Fibroblast of villous mesenchyme (primary cell): ENCODE data around the gene NOPCHAP1. TPM values are rescaled to one million over a fixed set of nuclear protein-coding genes. Genes with fewer than 3 reads are reported as not detected.

Experiments used
- DNase-seq: peaks from one replicate; pipeline ENCODE4 v3.0.0-alpha.2; 2010; ENCODE audit warnings: low read depth
- H3K4me3 ChIP-seq: 2 replicates; pipeline ENCODE4 v1.5.1; 2011; ENCODE audit warnings: low read depth, mild to moderate bottlenecking, low read length
- CTCF ChIP-seq: IDR thresholded peaks from 2 replicates; pipeline ENCODE4 v1.5.1; 2012; ENCODE audit warnings: low read depth, mild to moderate bottlenecking, low read length; ENCODE audit not compliant: insufficient read depth
- total RNA-seq: library from RNA; depleted of rRNA; stranded (reverse); fragments of >200 nt; gene quantifications from 2 replicates; pipeline ENCODE4 v1.2.3, GENCODE V29; 2012

NOPCHAP1 gene
- total RNA-seq, 1 donor = 7.8 TPM

- H3K4me3 ChIP-seq = peak within 1 kb of the TSS; percentile 78
- DNase-seq = peak; percentile 83
- no peak for TF ChIP-seq CTCF
Observed at GRCh38 chr12:104958001-104958804, 27.9 kb upstream of the NOPCHAP1 start, which contains the start of gene SLC41A2. Gene SLC41A2 (minus strand): TSS chr12:104958290. CDS start chr12:104928527, 29,763 bp downstream.

- DNase-seq = no peak
- TF ChIP-seq CTCF = no peak
- H3K4me3 ChIP-seq = peak overlapping the region; percentile 78
Observed at GRCh38 chr12:104958805-104959334, 27.2 kb upstream of the NOPCHAP1 start.

GRCh38 chr12:104959335-104959841, 26.7 kb upstream of the NOPCHAP1 start:
- DNase-seq = peak; percentile 60
- H3K4me3 ChIP-seq = no peak overlapping the region
- no peak for TF ChIP-seq CTCF

GRCh38 chr12:104960464-104960863, 25.7 kb upstream of the NOPCHAP1 start:
- no peak for TF ChIP-seq CTCF
- no peak for DNase-seq
- H3K4me3 ChIP-seq = no peak overlapping the region

GRCh38 chr12:104963757-104964156, 22.4 kb upstream of the NOPCHAP1 start:
- no peak overlapping the region for H3K4me3 ChIP-seq
- TF ChIP-seq CTCF = no peak
- DNase-seq = no peak

GRCh38 chr12:104964167-104964855, 21.8 kb upstream of the NOPCHAP1 start:
- no peak for DNase-seq
- TF ChIP-seq CTCF = no peak
- H3K4me3 ChIP-seq = no peak overlapping the region
